ENCODE data around the gene RPL37.

- TF ChIP-seq TAF1 (IDR thresholded peaks at IDR 0.05; ENCODE audit: low read depth, low read length) (no peak), POLR2A (IDR thresholded peaks at IDR 0.05; ENCODE audit: low read depth, low read length) (no peak), POU2F2 (IDR thresholded peaks at IDR 0.05; ENCODE audit: low read depth, low read length) (no peak), POLR2AphosphoS5 (IDR thresholded peaks at IDR 0.05; ENCODE audit: low read depth, low read length) (no peak)
These were observed 9.5 kb upstream of the RPL37 start for GRCh38 chr5:40844565-40844964.

Data from GM12891 (cell line).